Stimulated activated CD4-positive, alpha-beta T cell treated with anti-CD3 and anti-CD28 coated beads, Interleukin-4, amount 100 ng/mL, for 24 hours (primary cell): Measurements from ENCODE around the gene TTLL11.

Experiments
- DNase-seq: peaks from one replicate; pipeline ENCODE4 v3.0.0-alpha.2; 2020

The TTLL11 gene, protein sequence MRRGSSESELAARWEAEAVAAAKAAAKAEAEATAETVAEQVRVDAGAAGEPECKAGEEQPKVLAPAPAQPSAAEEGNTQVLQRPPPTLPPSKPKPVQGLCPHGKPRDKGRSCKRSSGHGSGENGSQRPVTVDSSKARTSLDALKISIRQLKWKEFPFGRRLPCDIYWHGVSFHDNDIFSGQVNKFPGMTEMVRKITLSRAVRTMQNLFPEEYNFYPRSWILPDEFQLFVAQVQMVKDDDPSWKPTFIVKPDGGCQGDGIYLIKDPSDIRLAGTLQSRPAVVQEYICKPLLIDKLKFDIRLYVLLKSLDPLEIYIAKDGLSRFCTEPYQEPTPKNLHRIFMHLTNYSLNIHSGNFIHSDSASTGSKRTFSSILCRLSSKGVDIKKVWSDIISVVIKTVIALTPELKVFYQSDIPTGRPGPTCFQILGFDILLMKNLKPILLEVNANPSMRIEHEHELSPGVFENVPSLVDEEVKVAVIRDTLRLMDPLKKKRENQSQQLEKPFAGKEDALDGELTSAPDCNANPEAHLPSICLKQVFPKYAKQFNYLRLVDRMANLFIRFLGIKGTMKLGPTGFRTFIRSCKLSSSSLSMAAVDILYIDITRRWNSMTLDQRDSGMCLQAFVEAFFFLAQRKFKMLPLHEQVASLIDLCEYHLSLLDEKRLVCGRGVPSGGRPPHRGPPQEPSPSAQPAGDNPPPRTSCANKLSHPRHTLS

DNA sequence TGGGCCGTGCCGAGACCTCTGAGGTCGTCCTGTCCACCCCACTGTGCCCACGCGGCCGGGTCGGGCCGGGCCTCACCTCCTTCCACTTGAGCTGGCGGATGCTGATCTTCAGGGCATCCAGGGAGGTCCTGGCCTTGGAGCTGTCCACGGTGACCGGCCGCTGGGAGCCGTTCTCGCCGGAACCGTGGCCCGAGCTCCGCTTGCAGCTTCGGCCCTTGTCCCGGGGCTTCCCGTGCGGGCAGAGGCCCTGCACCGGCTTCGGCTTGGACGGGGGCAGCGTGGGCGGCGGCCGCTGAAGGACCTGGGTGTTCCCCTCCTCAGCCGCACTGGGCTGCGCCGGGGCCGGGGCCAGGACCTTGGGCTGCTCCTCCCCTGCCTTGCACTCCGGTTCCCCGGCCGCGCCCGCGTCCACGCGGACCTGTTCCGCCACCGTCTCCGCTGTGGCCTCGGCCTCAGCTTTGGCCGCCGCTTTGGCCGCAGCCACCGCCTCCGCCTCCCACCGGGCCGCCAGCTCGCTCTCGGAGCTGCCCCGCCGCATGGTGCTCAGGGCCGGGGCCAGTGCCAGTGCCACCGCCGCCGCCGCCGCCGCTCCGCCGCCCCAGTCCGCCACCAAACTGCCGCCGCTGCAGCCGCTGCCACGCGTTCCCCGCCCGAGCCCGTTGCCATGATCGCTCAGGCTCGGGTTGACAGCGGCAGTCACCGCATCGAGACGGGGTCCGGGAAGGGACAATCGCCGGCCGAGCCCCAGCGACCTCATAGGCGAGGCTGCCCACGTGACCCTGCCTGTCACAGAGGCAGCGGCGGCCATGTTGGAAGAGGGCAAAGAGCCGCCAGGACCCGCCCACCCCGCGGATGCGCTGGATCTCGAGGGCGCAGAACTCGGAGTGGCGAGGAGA is at the start of gene TTLL11:
Gene TTLL11 (minus strand): TSS at position 698 of the 896 bp plus-strand sequence. CDS start 160 bp downstream, at position 538.
- DNase-seq = peak; percentile 98

DNA sequence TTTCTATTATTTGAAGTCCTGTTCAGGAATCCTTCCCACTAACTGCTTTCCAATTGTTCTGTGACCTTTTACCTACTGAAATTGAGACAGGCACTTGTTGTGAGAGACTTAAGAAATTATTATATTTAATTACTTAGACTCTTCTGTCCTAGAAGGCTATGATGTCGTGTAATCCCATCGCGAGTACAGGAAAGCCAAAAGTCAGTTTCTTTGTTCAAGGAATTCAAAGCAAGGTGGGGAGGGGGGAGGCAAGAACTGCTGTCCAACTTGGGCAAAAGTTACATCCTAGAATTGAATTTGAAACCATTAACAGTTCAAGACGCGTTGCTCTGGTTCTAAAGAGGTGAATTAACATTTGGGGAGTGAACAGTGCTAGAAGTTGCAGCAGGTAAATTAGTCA is 48.6 kb upstream of the TTLL11 start:
- no peak for DNase-seq

DNA sequence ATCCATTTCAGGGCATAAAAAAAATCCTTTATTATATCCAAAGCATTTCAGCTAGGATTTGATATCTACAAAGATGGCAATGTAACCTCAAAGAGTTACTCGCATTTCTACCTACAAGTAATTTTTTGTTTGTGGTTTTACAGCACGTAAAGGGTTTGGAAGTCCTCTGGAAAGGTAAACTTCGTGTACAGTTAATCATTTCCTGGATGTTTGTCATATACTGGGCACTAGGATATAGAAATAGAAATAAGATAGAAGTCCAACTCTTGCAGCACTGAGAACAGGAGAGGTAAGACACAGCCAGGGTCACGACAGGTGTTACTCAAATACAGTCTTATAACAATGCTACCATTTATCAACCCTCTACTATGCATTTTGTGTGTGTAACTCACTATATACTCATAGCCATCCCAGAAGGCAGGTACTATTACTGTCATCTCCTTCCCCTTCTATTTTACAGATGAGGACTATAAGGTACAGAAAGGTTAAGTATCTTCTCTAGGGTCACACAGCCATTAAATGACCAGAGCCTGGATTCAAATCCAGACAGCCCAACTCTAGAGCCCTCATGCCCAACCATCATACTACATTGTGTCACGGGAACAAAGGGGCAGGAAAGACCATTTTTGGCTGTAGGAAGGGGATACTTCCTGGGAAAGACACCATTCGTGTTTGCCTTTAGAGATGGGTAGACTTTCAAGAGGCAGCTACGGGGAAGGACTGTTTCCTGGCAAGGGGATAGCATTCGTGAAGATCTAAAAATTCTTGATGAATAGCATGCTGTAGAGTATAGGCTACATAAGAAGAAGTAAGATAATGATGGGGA is 47.5 kb upstream of the TTLL11 start:
- no peak for DNase-seq

DNA sequence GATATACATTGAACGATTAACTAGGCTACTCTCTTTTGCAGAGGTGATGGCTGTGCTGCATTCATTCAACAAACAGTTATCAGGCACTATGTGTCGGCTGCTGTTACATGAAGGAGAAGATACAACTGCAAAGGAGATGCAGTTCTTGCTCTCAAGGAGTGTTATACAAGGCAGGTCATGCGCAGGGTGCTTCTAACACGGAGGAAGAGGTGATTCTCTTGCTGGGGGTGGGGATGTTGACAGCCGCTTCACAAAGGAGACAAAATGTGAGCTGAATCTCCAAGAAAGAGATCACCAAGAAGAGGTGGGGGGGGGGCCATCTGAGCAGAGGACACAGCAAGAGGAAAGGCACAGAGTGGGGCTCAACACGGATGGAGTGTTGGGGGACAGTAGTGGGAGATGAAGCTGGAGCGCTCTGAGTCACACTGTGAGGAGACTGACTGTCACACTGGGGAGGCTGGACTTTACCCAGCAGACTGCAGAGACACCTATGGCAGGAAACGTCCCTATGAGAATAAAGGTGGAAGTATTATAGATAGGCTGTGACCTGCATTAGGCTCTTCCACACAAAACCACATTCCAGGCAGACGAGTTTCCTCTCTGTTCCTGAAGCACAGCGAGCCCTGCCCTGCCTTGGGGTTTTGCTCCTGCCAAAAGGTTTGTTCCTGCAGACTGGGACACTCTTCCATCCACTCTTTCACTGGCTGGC is 45.6 kb upstream of the TTLL11 start:
- no peak for DNase-seq

DNA sequence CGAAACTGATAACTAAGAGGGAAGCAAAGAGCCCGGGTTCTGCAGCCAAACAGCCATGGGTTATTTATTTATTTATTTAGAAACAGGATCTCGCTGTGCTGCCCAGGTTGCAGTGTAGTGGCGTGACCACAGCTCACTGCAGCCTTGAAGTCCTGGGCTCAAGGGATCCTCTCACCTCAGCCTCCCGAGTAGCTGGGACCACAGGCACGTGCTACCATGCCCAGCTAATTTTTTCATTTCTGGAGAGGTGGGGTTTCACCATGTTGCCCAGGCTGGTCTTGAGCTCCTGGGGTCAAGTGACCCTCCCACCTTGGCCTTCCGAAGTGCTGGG is 42.4 kb upstream of the TTLL11 start:
- no peak for DNase-seq

DNA sequence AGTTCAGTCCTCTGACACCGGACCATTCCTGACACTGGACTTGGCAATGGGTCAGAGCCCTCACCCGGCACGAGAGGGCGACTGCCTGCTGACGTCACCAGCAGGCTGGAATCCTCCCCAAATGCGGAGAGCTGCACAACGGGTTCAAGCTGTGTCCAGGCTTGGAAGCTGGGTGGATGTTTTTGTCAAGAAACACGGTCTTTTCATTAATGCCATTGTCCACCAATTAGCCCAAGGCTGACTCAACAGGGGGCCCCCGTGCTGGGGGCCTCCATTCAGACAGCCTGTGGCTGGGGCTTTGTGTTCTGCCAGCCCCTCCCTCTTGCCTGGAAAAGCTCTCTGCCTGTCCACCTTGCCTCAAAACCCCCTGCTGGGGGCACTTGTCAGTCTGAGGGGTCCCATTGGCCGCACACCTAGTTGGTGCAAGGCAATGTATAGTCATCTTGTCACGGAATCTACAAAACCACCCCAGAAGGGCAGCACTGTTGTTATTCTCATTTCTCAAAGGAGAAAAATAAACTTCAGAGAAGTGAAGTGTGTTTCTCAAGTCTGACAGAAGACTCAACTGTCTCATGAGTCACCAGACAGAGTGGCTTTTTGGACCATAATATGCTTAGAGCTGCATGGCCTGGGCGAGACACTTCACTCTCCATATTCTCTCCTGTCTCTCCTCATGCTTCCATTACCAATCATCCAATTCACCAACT is 41.9 kb upstream of the TTLL11 start:
- no peak for DNase-seq

DNA sequence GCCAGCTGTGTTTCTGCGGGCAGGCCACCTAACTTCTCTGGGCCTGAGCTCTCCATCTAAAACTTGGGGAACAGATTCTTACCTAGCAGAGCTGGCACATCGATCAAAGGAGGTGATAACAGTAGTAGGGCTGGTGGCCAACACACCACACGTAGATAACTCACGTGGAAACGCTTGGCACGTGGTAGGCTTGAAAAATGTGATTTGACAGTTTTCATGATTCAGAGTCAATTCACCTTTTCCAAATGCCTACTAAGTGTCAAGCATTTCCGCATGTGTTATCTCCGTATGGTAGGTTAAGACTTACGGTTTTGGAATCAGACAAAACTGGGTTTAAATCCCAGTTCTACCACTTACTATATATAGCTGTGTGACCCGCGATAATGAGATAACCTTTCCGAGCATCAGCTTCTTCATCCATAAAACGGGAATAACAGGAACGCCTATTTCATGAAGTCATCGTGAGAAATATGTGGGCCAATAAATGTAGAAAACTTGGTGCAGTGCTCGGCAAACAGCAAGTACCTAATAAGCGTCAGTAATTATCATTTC is 41.0 kb upstream of the TTLL11 start:
- no peak for DNase-seq

DNA sequence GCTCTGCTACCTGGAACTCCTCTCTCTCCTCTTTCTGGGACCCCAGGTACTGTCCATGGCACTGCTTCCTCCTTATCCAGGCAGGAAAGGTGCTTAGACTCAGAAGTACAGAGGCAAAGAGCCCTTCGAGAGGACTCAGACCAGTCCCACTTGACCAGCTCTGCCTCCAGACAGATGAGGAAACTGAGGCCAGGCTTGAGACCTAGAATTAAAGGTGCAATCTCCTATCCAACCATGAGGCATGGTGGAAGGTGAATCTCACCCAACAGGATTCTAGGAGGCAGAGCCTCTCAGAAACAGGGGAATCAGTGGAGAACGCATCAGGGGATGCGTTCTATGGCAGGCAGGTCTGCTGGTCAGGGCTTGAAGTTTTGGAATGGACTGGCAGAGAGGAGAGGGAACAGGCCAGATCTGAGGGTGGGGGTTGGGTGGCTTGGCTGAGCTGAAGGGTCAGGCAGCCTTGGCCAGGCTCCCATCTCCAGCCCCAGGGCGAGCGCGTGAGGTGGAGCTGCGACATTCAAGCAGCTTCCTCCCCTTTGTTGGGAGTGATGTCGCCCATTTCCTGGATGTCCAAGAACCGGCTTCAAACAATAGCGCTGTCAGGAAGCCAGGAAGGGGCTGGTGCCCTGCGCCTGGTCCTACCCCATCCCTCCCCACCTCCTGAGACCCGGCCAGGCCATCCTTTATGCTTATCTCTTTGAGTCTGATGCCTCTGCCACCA is 40.3 kb upstream of the TTLL11 start:
- no peak for DNase-seq

DNA sequence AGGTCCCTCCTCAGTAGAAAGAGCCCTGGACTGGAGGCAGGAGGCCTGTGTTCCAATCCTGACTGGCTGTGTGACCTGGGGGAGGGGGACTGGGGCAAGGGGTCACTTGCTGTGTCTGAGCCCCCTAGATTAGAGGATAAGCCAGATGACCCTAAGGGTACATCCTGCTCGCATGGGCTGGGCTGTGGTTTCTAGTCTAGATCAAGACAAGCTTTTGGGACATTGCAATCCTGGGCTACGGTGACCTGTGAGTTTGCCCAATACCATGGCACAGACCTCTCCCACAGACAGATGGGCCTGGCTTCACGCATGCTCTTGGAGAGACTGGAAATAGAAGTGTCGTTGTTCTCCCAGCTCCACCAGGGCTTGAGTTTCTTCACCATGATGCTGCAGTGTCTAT is 39.4 kb upstream of the TTLL11 start:
- DNase-seq = no peak

DNA sequence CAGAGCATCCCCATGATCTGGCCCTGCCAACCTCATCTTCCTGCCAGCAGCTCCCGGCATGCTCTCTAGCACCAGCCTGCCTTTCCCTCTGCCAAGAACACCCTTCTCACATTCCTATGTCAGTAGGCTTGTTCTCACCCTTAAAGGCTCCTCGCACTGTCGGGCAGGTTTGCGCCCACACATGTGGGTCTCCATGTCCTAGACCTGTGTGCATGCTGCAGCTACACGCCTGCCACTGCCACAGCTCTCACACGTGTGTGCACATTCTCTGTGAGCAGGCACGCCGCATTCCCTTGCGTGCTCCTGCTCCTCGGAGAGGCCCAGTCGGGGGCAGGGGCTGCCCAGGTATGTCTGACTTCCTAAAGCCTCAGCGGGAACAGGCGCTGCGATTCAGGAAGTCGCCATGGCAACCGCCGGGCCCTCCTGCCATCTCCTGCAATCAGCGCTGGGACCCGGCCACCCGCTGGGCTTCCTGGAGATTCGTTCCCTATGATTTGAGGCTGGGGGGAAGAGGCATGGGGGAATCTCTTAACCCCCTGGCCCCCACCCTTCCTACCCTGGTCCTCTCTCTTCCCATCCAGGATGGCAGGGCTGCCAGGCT is 38.4 kb upstream of the TTLL11 start:
- DNase-seq = no peak

DNA sequence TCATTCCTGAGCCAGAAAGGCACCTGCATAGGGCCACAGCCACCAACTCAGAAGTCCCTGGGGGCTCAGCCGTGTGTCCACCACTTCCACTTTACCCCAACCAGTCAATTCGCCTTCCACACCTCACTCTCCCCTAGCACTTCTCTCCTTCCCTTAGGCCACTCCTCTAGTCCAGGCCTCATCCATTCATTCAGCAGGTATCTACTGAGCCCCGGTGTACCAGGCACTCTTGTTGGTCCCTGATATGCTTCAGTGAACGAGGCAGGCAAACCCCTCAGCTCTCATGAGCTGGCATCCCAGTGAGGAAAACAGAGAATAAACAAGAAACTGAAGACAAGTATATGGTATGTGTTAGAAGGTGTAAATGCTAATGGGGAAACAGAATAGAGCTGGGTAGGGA is 37.7 kb upstream of the TTLL11 start:
- no peak for DNase-seq

DNA sequence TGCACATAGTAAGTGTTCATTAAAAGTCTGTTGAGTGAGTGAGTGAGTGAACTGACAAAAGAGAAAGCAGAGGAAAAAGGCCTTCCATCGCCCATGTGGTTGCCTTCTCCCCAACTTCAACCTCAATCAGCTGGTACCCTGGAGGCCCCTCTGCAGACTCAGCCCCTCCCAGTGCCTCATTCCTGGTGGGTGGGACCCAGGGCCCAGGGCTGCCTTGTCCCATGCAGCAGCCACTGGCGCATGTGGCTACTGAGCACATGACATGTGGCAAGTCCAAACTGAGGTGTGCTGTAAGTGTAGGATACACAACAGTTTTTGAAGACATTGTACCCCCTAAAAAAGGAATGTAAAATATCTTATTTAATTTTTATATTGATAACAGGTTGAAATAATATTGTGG is 36.9 kb upstream of the TTLL11 start:
- no peak for DNase-seq

DNA sequence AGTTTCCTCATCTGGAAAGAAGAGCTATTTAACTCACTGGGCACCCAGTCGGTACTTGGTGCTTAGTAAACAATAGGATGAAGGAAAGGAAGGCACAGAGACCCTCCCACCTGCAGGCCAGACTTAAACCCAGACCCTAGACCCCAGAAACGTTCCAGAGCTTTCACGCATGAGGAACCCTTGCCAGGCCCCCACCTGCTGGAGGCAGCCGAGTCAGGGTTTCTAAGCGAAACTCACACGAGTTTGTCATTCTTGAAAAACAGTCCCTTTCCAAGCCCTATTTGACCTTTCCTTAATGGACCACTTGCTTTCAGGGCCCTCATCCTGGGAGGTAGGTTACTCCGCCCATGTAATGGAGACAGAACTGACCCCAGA is 35.8 kb upstream of the TTLL11 start:
- DNase-seq = no peak

DNA sequence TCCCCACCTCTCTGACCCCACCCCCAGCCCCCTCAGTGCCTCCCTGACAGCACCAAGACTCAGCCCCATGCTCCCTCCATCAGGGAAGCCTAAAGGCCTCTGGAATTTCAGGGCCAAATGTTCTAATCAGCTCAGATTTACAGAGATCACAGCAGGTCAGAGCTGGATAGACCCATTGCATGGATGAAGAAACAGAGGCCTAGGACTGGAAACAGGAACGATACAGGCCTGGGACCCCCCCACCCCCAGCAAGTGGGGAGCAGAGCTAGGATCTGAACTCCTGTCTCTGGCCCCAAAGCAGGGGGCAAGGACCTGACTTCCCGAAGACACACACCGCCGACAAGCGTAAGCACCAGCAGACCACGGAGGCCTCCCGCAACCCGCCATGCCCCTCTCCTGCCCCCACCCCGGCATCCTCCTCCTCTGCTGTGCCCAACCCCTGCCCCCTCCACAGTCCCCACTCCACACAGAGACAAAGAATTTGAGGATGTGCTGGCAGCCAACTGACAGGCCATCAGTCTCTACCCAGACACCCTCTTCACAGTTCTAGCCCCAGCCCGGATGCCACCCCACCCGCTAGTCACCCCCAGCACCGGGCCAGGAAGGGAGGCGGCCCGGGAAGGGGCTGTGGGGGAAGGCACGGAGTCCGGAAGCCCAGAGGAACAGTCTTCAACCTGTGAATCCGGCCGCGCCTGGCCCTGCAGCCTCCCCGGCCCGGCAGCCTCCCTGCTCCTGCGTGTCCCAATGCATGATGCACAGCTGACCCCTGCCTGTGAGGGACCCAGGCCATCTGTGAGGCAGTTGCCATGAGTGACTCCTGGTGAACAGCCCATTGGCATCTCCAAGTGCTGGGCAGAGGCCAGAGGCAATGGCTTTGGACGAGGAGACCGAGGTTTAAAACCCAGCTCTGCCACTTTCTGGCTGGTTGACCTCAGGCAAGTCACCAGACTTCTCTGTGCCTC is 35.2 kb upstream of the TTLL11 start:
- DNase-seq = no peak

DNA sequence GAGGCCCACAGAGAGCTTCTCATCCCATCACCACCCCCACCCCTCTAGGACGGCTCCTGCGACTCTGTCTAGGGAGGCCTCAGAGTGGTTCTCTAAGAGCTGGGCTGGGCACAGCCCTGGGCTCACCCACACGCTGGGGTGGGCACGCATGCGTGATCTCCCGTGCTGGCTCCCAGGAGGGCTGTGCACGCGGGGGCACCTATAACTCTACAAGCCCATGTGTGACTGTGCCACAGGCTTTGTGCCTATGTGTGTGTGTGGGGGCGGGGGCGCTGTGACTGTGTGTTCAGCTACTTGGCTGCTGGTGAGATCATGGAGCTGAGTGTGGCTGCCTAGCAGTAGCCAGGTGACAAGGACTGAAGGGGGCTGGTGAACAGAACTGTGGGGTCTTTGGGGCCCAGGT is 34.3 kb upstream of the TTLL11 start:
- no peak for DNase-seq

DNA sequence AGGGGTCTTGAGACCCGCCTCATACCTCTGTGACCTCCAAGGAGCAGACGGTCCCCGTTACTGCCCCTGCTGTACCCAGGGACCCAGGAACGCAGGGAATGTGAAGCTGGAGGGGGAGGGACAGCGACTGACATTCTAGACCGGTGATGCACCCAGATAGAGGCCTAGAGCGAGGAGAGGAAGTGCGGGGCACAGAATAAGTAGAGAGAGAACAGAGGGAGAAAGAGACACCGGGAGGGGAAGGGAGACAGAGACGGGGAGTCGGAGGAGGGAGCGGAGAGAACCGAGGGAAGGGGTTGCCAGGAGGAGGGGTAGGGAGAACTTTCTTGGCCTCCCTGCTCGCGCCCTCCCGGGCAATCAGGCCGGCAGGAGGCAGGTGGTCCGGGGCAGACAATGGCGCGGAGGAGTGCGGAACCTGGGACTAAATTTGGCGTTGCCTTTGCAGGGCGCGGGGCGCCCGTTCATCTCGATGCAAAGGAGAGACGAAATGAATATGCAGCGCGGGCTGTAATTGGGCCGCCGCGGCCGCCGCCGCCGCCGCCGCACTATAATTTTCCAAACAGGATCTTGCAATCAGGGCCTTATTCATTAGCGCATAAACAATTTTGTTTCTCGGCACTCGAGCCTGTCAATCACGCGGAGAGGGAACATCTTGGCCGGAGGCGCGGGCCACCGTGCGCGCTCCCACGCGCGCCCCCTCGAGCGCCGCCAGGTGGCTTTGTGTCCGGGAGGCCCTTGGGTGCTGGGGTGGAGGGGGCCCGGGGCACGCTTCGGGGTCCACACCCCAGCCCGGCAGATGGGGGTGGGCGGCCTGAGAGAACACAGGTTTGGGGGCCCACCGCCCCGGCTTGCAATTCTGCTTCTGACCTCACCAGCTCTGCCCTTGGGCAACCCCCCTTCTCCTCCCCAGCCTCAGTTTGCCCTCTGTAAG is 33.5 kb upstream of the TTLL11 start:
- no peak for DNase-seq

DNA sequence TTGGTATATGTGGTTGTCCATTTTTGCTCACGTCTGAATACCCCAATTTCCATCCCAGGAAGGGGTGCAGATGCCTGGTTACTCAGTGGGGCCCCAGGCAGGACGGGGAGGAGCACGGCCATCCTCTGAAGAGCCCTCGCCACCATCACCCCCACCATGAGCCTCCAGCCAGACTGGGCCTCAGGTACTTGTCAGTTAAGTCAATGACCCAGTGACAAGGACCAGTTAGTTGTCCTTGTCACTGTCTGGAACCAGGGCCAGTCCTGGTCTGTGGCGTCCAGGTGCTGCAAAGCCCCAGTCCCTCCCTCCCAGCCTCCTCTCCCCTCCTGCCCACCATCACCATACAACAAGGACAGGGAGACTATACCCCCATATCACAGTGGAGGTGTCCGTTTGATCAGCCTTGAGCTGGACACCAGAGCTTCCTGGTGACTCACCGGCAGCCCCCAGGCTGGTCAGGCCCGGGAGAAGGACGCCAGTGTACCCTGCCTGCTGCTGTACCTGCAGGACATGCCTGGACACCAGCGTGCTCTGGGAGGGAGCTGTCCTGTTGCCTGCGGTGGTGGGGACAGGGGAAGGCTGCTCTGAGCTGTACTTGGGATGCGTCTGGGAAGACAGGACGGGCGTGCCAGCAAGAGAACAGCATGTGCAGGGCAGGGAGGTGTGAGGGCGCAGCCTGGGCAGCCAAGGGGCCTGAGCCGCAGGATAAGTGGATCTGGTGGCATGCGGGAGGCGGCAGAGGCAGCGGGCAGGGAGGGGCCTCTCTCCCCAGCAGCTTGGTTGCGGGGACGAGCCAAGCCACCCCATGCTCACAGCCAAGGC is 32.6 kb upstream of the TTLL11 start:
- no peak for DNase-seq
